Neuronal stem cell (in vitro differentiated cells): ENCODE measurements around the gene CNTNAP2.

Source experiments
- DNase-seq: peaks from one replicate; pipeline ENCODE4 v3.0.0-alpha.2; 2013; ENCODE audit warnings: low spot score
- H2AFZ ChIP-seq: one replicate; pipeline ENCODE4 v1.6.1; 2013; ENCODE audit warnings: mild to moderate bottlenecking, low read length, inconsistent platforms
- H2AK5ac ChIP-seq: 2 replicates; pipeline ENCODE4 v1.6.1; 2013; ENCODE audit warnings: low read depth, mild to moderate bottlenecking, inconsistent platforms, low read length, moderate library complexity, mixed read lengths
- H2BK120ac ChIP-seq: 2 replicates; pipeline ENCODE4 v1.6.1; 2013; ENCODE audit warnings: low read depth, mild to moderate bottlenecking, inconsistent platforms, low read length, moderate library complexity, mixed read lengths
- H2BK12ac ChIP-seq: one replicate; pipeline ENCODE4 v1.6.1; 2013; ENCODE audit warnings: low read length, inconsistent platforms
- H2BK15ac ChIP-seq: 2 replicates; pipeline ENCODE4 v1.6.1; 2013; ENCODE audit warnings: mild to moderate bottlenecking, low read length, inconsistent platforms, mixed read lengths
- H2BK5ac ChIP-seq: one replicate; pipeline ENCODE4 v1.6.1; 2013; ENCODE audit warnings: inconsistent platforms, mild to moderate bottlenecking, low read length, moderate library complexity
- H3K14ac ChIP-seq: one replicate; pipeline ENCODE4 v1.6.1; 2013; ENCODE audit warnings: low read length, inconsistent platforms
- H3K18ac ChIP-seq: 2 replicates; pipeline ENCODE4 v1.6.1; 2013; ENCODE audit warnings: low read length, inconsistent platforms
- H3K23ac ChIP-seq: 2 replicates; pipeline ENCODE4 v1.6.1; 2013; ENCODE audit warnings: low read depth, mild to moderate bottlenecking, mixed read lengths, low read length, inconsistent platforms; ENCODE audit not compliant: poor library complexity
- H3K27ac ChIP-seq: replicated peaks from 3 replicates; pipeline ENCODE4 v1.5.1; 2013; ENCODE audit warnings: low read length, inconsistent platforms
- H3K27me3 ChIP-seq, 3 experiments: 2 replicates each; pipeline ENCODE4 v1.6.1; 2013; ENCODE audit warnings: low read length in 3 of 3, mild to moderate bottlenecking in 2 of 3, inconsistent platforms in 1 of 3, low read depth in 1 of 3, mixed read lengths in 1 of 3, moderate library complexity in 1 of 3; ENCODE audit not compliant: control insufficient read depth in 3 of 3, insufficient read depth in 3 of 3
- H3K36me3 ChIP-seq, 2 donors: replicated peaks in 1 of 2; 2 replicates each; pipeline ENCODE4 v1.6.1; 2013; ENCODE audit warnings: low read length in 2 of 2; ENCODE audit not compliant: control insufficient read depth in 2 of 2, insufficient read depth in 2 of 2
- H3K4ac ChIP-seq: 2 replicates; pipeline ENCODE4 v1.6.1; 2013; ENCODE audit warnings: inconsistent platforms, mild to moderate bottlenecking, low read length, moderate library complexity
- H3K4me1 ChIP-seq, 2 donors: 1 replicate in 1 of 2; 2 replicates in 1 of 2; pipeline ENCODE4 v1.6.1; 2013; ENCODE audit warnings: low read length in 2 of 2, low read depth in 1 of 2; ENCODE audit not compliant: control insufficient read depth in 2 of 2, insufficient read depth in 1 of 2
- H3K4me2 ChIP-seq: one replicate; pipeline ENCODE4 v1.6.1; 2013; ENCODE audit warnings: mild to moderate bottlenecking, low read length, inconsistent platforms; ENCODE audit not compliant: insufficient read depth, poor library complexity, severe bottlenecking
- H3K4me3 ChIP-seq, 2 donors: 2 replicates each; pipeline ENCODE4 v1.5.1; 2013; ENCODE audit warnings: low read length in 2 of 2, mild to moderate bottlenecking in 2 of 2, inconsistent platforms in 1 of 2, moderate library complexity in 1 of 2
- H3K79me1 ChIP-seq: one replicate; pipeline ENCODE4 v1.6.1; 2013; ENCODE audit warnings: low read depth, mild to moderate bottlenecking, inconsistent platforms, low read length, moderate library complexity
- H3K9ac ChIP-seq: one replicate; pipeline ENCODE4 v1.6.1; 2013; ENCODE audit warnings: mild to moderate bottlenecking, low read depth, low read length, inconsistent platforms; ENCODE audit not compliant: poor library complexity
- H3K9me3 ChIP-seq, 2 donors: replicated peaks in 1 of 2; 2 replicates each; pipeline versions ENCODE3 to v1.6.1; 2013; ENCODE audit warnings: low read length in 2 of 2, mild to moderate bottlenecking in 2 of 2, inconsistent platforms in 1 of 2, low read depth in 1 of 2, mixed read lengths in 1 of 2, moderate library complexity in 1 of 2; ENCODE audit not compliant: control insufficient read depth in 2 of 2, insufficient read depth in 1 of 2
- H4K8ac ChIP-seq: one replicate; pipeline ENCODE4 v1.6.1; 2013; ENCODE audit warnings: low read depth, mild to moderate bottlenecking, inconsistent platforms, low read length, moderate library complexity
- H4K91ac ChIP-seq: one replicate; pipeline ENCODE4 v1.6.1; 2013; ENCODE audit warnings: low read length, low read depth, mild to moderate bottlenecking, inconsistent platforms; ENCODE audit not compliant: poor library complexity
- WGBS, 2 donors: extraction: QIAGEN DNeasy Blood & Tissue Kit; methylation state at CpG; one replicate each; pipeline ENCODE4 v1.1.7; 2013; ENCODE audit warnings: missing lambda C conversion rate in 2 of 2, mixed read lengths in 1 of 2; ENCODE audit not compliant: insufficient read length in 2 of 2, insufficient replicate concordance in 1 of 2; ENCODE audit errors: extremely low coverage in 2 of 2; 5-methylcytosine and 5-hydroxymethylcytosine counted together

The CNTNAP2 gene

GRCh38 chr7:147811923-147812322, 1695.3 kb downstream of the CNTNAP2 start:
- no peak overlapping the region for H3K14ac ChIP-seq
- no peak overlapping the region for H2BK120ac ChIP-seq
- no peak overlapping the region for H2BK12ac ChIP-seq
- H3K79me1 ChIP-seq = no peaks in the 10 kb centered on the region
- H3K9me3 ChIP-seq = no peaks in the 10 kb centered on the region
- H2BK15ac ChIP-seq = no peak overlapping the region
- H3K23ac ChIP-seq = no peak overlapping the region
- no peaks in the 10 kb centered on the region for H3K4me1 ChIP-seq
- H3K36me3 ChIP-seq = no peaks in the 10 kb centered on the region
- no peak overlapping the region for H3K27ac ChIP-seq
- H4K8ac ChIP-seq = no peak overlapping the region
- DNase-seq = no peak
- H3K4me3 ChIP-seq = no peak overlapping the region
- H4K91ac ChIP-seq = no peak overlapping the region
- no peak overlapping the region for H3K4ac ChIP-seq
- no CpG with 5 or more reads among the region's 5 CpGs for WGBS, 2 donors
- no peaks in the 10 kb centered on the region for H3K27me3 ChIP-seq
- H2AK5ac ChIP-seq = no peak overlapping the region
- no peak overlapping the region for H3K18ac ChIP-seq
- no peak overlapping the region for H3K4me2 ChIP-seq
- H3K9ac ChIP-seq = no peak overlapping the region
- no peak overlapping the region for H2BK5ac ChIP-seq
- H2AFZ ChIP-seq = no peak overlapping the region

DNA sequence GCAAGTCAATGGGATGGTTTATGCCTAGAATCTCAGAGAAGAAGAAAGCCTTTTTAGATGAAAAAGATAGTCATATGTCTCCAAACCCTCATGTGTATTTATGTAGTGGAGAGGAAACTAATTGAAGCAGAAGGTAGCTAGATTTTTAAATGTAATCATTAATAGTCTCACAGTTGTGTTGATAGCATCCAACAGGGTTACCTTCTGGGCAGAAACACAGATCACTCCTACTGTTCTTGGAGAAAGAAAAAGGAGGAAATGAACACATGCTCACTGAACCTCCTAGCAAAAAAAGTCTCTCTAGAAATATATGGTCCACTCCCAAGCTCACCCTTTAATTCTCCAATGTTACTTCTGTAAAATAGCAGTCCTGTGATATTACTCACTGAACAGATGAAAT, 1696.7 kb downstream of the CNTNAP2 start:
- Histone ChIP-seq H2AFZ (no peak overlapping the region), H2AK5ac (no peak overlapping the region), H3K27ac (no peak overlapping the region), H3K79me1 (no peaks in the 10 kb centered on the region), H3K9ac (no peak overlapping the region), H3K4me1 (no peaks in the 10 kb centered on the region), H2BK120ac (no peak overlapping the region), H3K36me3 (no peaks in the 10 kb centered on the region), H2BK5ac (no peak overlapping the region), H4K91ac (no peak overlapping the region), H3K4me3 (no peak overlapping the region), H4K8ac (no peak overlapping the region), H3K23ac (no peak overlapping the region), H3K27me3 (no peaks in the 10 kb centered on the region), H3K4me2 (no peak overlapping the region), H3K4ac (no peak overlapping the region), H2BK12ac (no peak overlapping the region), H2BK15ac (no peak overlapping the region), H3K9me3 (no peaks in the 10 kb centered on the region), H3K14ac (no peak overlapping the region), H3K18ac (no peak overlapping the region)
- DNase-seq = no peak

DNA sequence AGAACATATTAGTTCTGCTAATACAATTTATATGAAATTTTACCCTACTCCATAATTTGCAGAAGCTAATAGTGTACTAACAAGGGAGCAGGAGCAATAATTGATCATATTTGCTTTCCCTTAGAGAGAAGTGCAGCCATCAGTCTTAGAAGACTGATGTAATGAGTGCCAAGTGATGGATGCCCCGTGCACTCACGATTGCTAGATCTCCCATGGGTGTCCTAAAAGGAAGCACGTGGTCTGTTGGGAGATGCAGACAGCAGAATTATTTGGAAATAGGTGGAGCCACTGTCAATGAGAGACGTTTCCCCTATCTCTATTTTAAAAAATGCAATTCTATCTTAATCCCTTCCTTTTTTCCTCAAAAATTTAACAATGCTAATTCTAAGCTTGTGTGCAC, 1701.7 kb downstream of the CNTNAP2 start:
- no peak overlapping the region for H3K27ac ChIP-seq
- no CpG with 5 or more reads among the region's 4 CpGs for WGBS, 2 donors
- H3K4me1 ChIP-seq = no peaks in the 10 kb centered on the region
- no peaks in the 10 kb centered on the region for H3K36me3 ChIP-seq
- no peak overlapping the region for H2BK12ac ChIP-seq
- no peak overlapping the region for H4K91ac ChIP-seq
- no peak overlapping the region for H3K4me2 ChIP-seq
- H2BK120ac ChIP-seq = no peak overlapping the region
- H2BK15ac ChIP-seq = no peak overlapping the region
- H2BK5ac ChIP-seq = no peak overlapping the region
- H3K79me1 ChIP-seq = no peaks in the 10 kb centered on the region
- no peak overlapping the region for H2AFZ ChIP-seq
- no peak overlapping the region for H3K4me3 ChIP-seq
- H3K23ac ChIP-seq = no peak overlapping the region
- H2AK5ac ChIP-seq = no peak overlapping the region
- no peak for DNase-seq
- H3K9ac ChIP-seq = no peak overlapping the region
- no peak overlapping the region for H3K4ac ChIP-seq
- H3K14ac ChIP-seq = no peak overlapping the region
- H3K9me3 ChIP-seq = no peaks in the 10 kb centered on the region
- H3K27me3 ChIP-seq = no peaks in the 10 kb centered on the region
- no peak overlapping the region for H3K18ac ChIP-seq
- no peak overlapping the region for H4K8ac ChIP-seq

GRCh38 chr7:147824671-147825070, 1708.1 kb downstream of the CNTNAP2 start:
- DNase-seq = no peak

More at GRCh38 chr7:147824671-147825070, 1708.1 kb downstream of the CNTNAP2 start:
- no CpG with 5 or more reads among the region's 4 CpGs for WGBS, 2 donors
- Histone ChIP-seq H4K91ac (no peak overlapping the region), H3K9ac (no peak overlapping the region), H3K27me3 (no peaks in the 10 kb centered on the region), H3K14ac (no peak overlapping the region), H2BK15ac (no peak overlapping the region), H2BK12ac (no peak overlapping the region), H4K8ac (no peak overlapping the region), H3K27ac (no peak overlapping the region), H3K18ac (no peak overlapping the region), H3K79me1 (no peaks in the 10 kb centered on the region), H2BK5ac (no peak overlapping the region), H2AK5ac (no peak overlapping the region), H3K36me3 (no peaks in the 10 kb centered on the region), H2BK120ac (no peak overlapping the region), H3K4ac (no peak overlapping the region), H3K9me3 (no peaks in the 10 kb centered on the region), H3K4me3 (no peak overlapping the region), H2AFZ (no peak overlapping the region), H3K4me2 (no peak overlapping the region), H3K23ac (no peak overlapping the region), H3K4me1 (no peaks in the 10 kb centered on the region)
